Right lobe of liver (tissue), 4 donors: Measurements from ENCODE around the gene CACNA1S.

ENCODE experiments used
- CTCF ChIP-seq, 4 donors: fragments of 200-600 bp in 3 of 4; fragments of 450-650 bp in 1 of 4; IDR thresholded peaks; one replicate each; pipeline versions ENCODE4 v1.5.1 to v1.8.0; 2016 to 2022; ENCODE audit warnings: antibody characterized with exemption in 4 of 4, mild to moderate bottlenecking in 2 of 4
- POLR2A ChIP-seq: fragments of 450-650 bp; IDR thresholded peaks from one replicate; pipeline ENCODE4 v1.6.1; 2017; ENCODE audit warnings: antibody characterized with exemption, mild to moderate bottlenecking
- donor health status: DM: no; HTN: no; CAD: no.
- donor health status: DM: no; HTN: no; CAD: no.
- donor health status: DM: no; HTN: yes; CAD: no.

- TF ChIP-seq POLR2A (no peak), CTCF (IDR thresholded peaks at IDR 0.05) (no peak)
Measured at GRCh38 chr1:201113451-201114244, 1.4 kb upstream of the CACNA1S start.
